Measurements from ENCODE around the gene DNAJC3. TPM values are rescaled to one million over a fixed set of nuclear protein-coding genes. Genes with fewer than 3 reads are reported as not detected.

The DNAJC3 gene
- total RNA-seq, 8 experiments from 2014 or later = 11.6 to 75.1 (median 29.2) TPM

GRCh38 chr13:95797016-95797415 lies 120.1 kb downstream of the DNAJC3 start:
- no peak overlapping the region for H3K27ac ChIP-seq
- H3K4me3 ChIP-seq = no peak overlapping the region
- 88 to 100% (median 96%) methylated on average over 1 to 2 of the region's 2 CpGs; no CpG with 5 or more reads in 4 of the 10 experiments for WGBS, 10 experiments
- in situ Hi-C loops (cut with MboI; ENCODE audit: low pct_unique_long_range_greater_than_20kb in 2 of 9, low sequenced_read_pairs in 9 of 9, unreplicated experiment in 9 of 9) = no loop called here
- peaks cover 0 to 6% of the 10 kb centered on the region in 2 donors for H3K4me1 ChIP-seq (replicated peaks in 1 of 2)
- no peak for ATAC-seq (replicated peaks in 6 of 8)

GRCh38 chr13:95800436-95800835 lies 123.5 kb downstream of the DNAJC3 start:
- Histone ChIP-seq H3K4me3 (no peak overlapping the region), H3K27ac (no peak overlapping the region), H3K4me1 (replicated peaks in 1 of 2) (peaks cover 0 to 6% of the 10 kb centered on the region in 2 donors)
- WGBS, 10 experiments = 71 to 100% methylated on average over 1 of the region's 1 CpG; no CpG with 5 or more reads in 8 of the 10 experiments
- in situ Hi-C loops (cut with MboI; ENCODE audit: low pct_unique_long_range_greater_than_20kb in 2 of 9, low sequenced_read_pairs in 9 of 9, unreplicated experiment in 9 of 9) = no loop called here
- ATAC-seq (replicated peaks in 6 of 8) = peak in 1 of 8 experiments; percentile 17

- ATAC-seq (replicated peaks in 6 of 8) = no peak
- Histone ChIP-seq H3K4me1 (replicated peaks in 1 of 2) (no peaks in the 10 kb centered on the region), H3K27ac (no peak overlapping the region), H3K4me3 (no peak overlapping the region)
- in situ Hi-C loops (cut with MboI; ENCODE audit: low pct_unique_long_range_greater_than_20kb in 2 of 9, low sequenced_read_pairs in 9 of 9, unreplicated experiment in 9 of 9) = no loop called here
- WGBS, 10 experiments = 83 to 100% (median 94%) methylated on average over 1 to 4 of the region's 4 CpGs; no CpG with 5 or more reads in 2 of the 10 experiments
Measured at GRCh38 chr13:95801825-95802224, 124.9 kb downstream of the DNAJC3 start.

GRCh38 chr13:95805921-95806320 lies 129.0 kb downstream of the DNAJC3 start:
- ATAC-seq (replicated peaks in 6 of 8) = no peak
- H3K4me3 ChIP-seq = no peak overlapping the region
- in situ Hi-C loops (cut with MboI; ENCODE audit: low pct_unique_long_range_greater_than_20kb in 2 of 9, low sequenced_read_pairs in 9 of 9, unreplicated experiment in 9 of 9) = no loop called here
- no peak overlapping the region for H3K27ac ChIP-seq
- H3K4me1 ChIP-seq (replicated peaks in 1 of 2) = no peaks in the 10 kb centered on the region

- in situ Hi-C loops (cut with MboI; ENCODE audit: low pct_unique_long_range_greater_than_20kb in 2 of 9, low sequenced_read_pairs in 9 of 9, unreplicated experiment in 9 of 9) = no loop called here
- Histone ChIP-seq H3K4me3 (no peak overlapping the region), H3K4me1 (replicated peaks in 1 of 2) (no peaks in the 10 kb centered on the region), H3K27ac (no peak overlapping the region)
- WGBS, 10 experiments = 67 to 100% (median 82%) methylated on average over 1 to 4 of the region's 5 CpGs
- no peak for ATAC-seq (replicated peaks in 6 of 8)
Measured at GRCh38 chr13:95809429-95809828, 132.5 kb downstream of the DNAJC3 start.

- Histone ChIP-seq H3K27ac (no peak overlapping the region), H3K4me1 (replicated peaks in 1 of 2) (no peaks in the 10 kb centered on the region), H3K4me3 (no peak overlapping the region)
- no peak for ATAC-seq (replicated peaks in 6 of 8)
- in situ Hi-C loops (cut with MboI; ENCODE audit: low pct_unique_long_range_greater_than_20kb in 2 of 9, low sequenced_read_pairs in 9 of 9, unreplicated experiment in 9 of 9) = no loop called here
- WGBS, 10 experiments = 75 to 100% (median 91%) methylated on average over 1 to 3 of the region's 3 CpGs; no CpG with 5 or more reads in 1 of the 10 experiments
Measured at GRCh38 chr13:95813139-95813538, 136.2 kb downstream of the DNAJC3 start.

GRCh38 chr13:95814495-95814894 lies 137.6 kb downstream of the DNAJC3 start:
- Histone ChIP-seq H3K27ac (no peak overlapping the region), H3K4me1 (replicated peaks in 1 of 2) (no peaks in the 10 kb centered on the region), H3K4me3 (no peak overlapping the region)
- in situ Hi-C loops (cut with MboI; ENCODE audit: low pct_unique_long_range_greater_than_20kb in 2 of 9, low sequenced_read_pairs in 9 of 9, unreplicated experiment in 9 of 9) = no loop called here
- ATAC-seq (replicated peaks in 6 of 8) = no peak
- WGBS, 10 experiments = 67 to 100% (median 100%) methylated on average over 1 of the region's 1 CpG; no CpG with 5 or more reads in 1 of the 10 experiments

- H3K27ac ChIP-seq = no peak overlapping the region
- WGBS, 10 experiments = 83 to 99% (median 93%) methylated on average over 3 to 5 of the region's 5 CpGs
- ATAC-seq (replicated peaks in 6 of 8) = no peak
- H3K4me1 ChIP-seq (replicated peaks in 1 of 2) = no peaks in the 10 kb centered on the region
- in situ Hi-C loops (cut with MboI; ENCODE audit: low pct_unique_long_range_greater_than_20kb in 2 of 9, low sequenced_read_pairs in 9 of 9, unreplicated experiment in 9 of 9) = no loop called here
- no peak overlapping the region for H3K4me3 ChIP-seq
Measured at GRCh38 chr13:95822303-95822702, 145.4 kb downstream of the DNAJC3 start.

- in situ Hi-C loops (cut with MboI; ENCODE audit: low pct_unique_long_range_greater_than_20kb in 2 of 9, low sequenced_read_pairs in 9 of 9, unreplicated experiment in 9 of 9) = loop anchor here in 4 of 9 experiments (25.0 kb wide), 4 partner anchors 171 to 421 kb away; partner anchors contain the start of genes CLDN10 (in 1 of the 4) and DZIP1 (in 1 of the 4)
- Histone ChIP-seq H3K4me3 (no peak overlapping the region), H3K4me1 (replicated peaks in 1 of 2) (no peaks in the 10 kb centered on the region), H3K27ac (no peak overlapping the region)
- ATAC-seq (replicated peaks in 6 of 8) = peak in 3 of 8 experiments; percentile 30 to 49 (median 33)
- 14 to 75% (median 52%) methylated on average over 1 of the region's 1 CpG; no CpG with 5 or more reads in 6 of the 10 experiments for WGBS, 10 experiments
Measured at GRCh38 chr13:95833126-95833525, 156.2 kb downstream of the DNAJC3 start.

GRCh38 chr13:95833719-95834118 lies 156.8 kb downstream of the DNAJC3 start:
- 0 to 100% (median 28%) methylated on average over 1 of the region's 1 CpG; no CpG with 5 or more reads in 2 of the 10 experiments for WGBS, 10 experiments
- in situ Hi-C loops (cut with MboI; ENCODE audit: low pct_unique_long_range_greater_than_20kb in 2 of 9, low sequenced_read_pairs in 9 of 9, unreplicated experiment in 9 of 9) = loop anchor here in 4 of 9 experiments (25.0 kb wide), 4 partner anchors 171 to 421 kb away; partner anchors contain the start of genes CLDN10 (in 1 of the 4) and DZIP1 (in 1 of the 4)
- Histone ChIP-seq H3K4me1 (replicated peaks in 1 of 2) (no peaks in the 10 kb centered on the region), H3K4me3 (no peak overlapping the region), H3K27ac (no peak overlapping the region)
- ATAC-seq (replicated peaks in 6 of 8) = no peak

GRCh38 chr13:95834134-95834765 lies 157.3 kb downstream of the DNAJC3 start:
- Histone ChIP-seq H3K4me1 (replicated peaks in 1 of 2) (no peaks in the 10 kb centered on the region), H3K4me3 (no peak overlapping the region), H3K27ac (no peak overlapping the region)
- in situ Hi-C loops (cut with MboI; ENCODE audit: low pct_unique_long_range_greater_than_20kb in 2 of 9, low sequenced_read_pairs in 9 of 9, unreplicated experiment in 9 of 9) = loop anchor here in 4 of 9 experiments (25.0 kb wide), 4 partner anchors 172 to 422 kb away; partner anchors contain the start of genes CLDN10 (in 1 of the 4) and DZIP1 (in 1 of the 4)
- peak; percentile 58 to 87 (median 74) for ATAC-seq (replicated peaks in 6 of 8)
- WGBS, 10 experiments = 0 to 100% (median 0%) methylated on average over 1 to 3 of the region's 3 CpGs; no CpG with 5 or more reads in 1 of the 10 experiments

GRCh38 chr13:95841894-95842293 lies 165.0 kb downstream of the DNAJC3 start:
- no peak overlapping the region for H3K27ac ChIP-seq
- ATAC-seq (replicated peaks in 6 of 8) = peak in 3 of 8 experiments; percentile 49 to 92 (median 73)
- in situ Hi-C loops (cut with MboI; ENCODE audit: low pct_unique_long_range_greater_than_20kb in 2 of 9, low sequenced_read_pairs in 9 of 9, unreplicated experiment in 9 of 9) = loop anchor here in 4 of 9 experiments (25.0 kb wide), 4 partner anchors 180 to 430 kb away; partner anchors contain the start of genes CLDN10 (in 1 of the 4) and DZIP1 (in 1 of the 4)

GRCh38 chr13:95842898-95843297 lies 166.0 kb downstream of the DNAJC3 start:
- no peaks in the 10 kb centered on the region for H3K4me1 ChIP-seq (replicated peaks in 1 of 2)
- WGBS, 10 experiments = 78 to 100% (median 90%) methylated on average over 1 to 2 of the region's 2 CpGs; no CpG with 5 or more reads in 2 of the 10 experiments
- no peak overlapping the region for H3K27ac ChIP-seq
- in situ Hi-C loops (cut with MboI; ENCODE audit: low pct_unique_long_range_greater_than_20kb in 2 of 9, low sequenced_read_pairs in 9 of 9, unreplicated experiment in 9 of 9) = loop anchor here in 4 of 9 experiments (25.0 kb wide), 4 partner anchors 181 to 431 kb away; partner anchors contain the start of genes CLDN10 (in 1 of the 4) and DZIP1 (in 1 of the 4)
- no peak for ATAC-seq (replicated peaks in 6 of 8)
- H3K4me3 ChIP-seq = no peak overlapping the region

More at GRCh38 chr13:95841894-95842293, 165.0 kb downstream of the DNAJC3 start:
- no peaks in the 10 kb centered on the region for H3K4me1 ChIP-seq (replicated peaks in 1 of 2)
- H3K4me3 ChIP-seq = no peak overlapping the region

All from motor neuron (in vitro differentiated cells).